Measurements from ENCODE around the gene SLC15A3.

- TF ChIP-seq CTCF (IDR thresholded peaks at IDR 0.05) (no peak), REST (IDR thresholded peaks at IDR 0.05; ENCODE audit: insufficient read depth in 1 of 2, low read depth in 2 of 2, low read length in 1 of 2) (no peak)
These were observed 6.7 kb downstream of the SLC15A3 start for GRCh38 chr11:60945295-60945667.

Measured in Panc1 (cell line).